GM19397 (cell line): ENCODE results near the gene SH2D7.

Source experiments
- ATAC-seq: cut with Tn5 transposase; IDR thresholded peaks from one replicate; pipeline ENCODE4 v1.9.1; 2021; ENCODE audit warnings: mild to moderate bottlenecking, moderate library complexity; ENCODE audit not compliant: unreplicated experiment

The SH2D7 gene

GRCh38 chr15:78103406-78104118 lies 11.2 kb downstream of the SH2D7 start:
- peak; percentile 54 for ATAC-seq

- ATAC-seq, result peak; percentile 11
Observed at GRCh38 chr15:78104119-78104479, 11.7 kb downstream of the SH2D7 start.

- ATAC-seq, result no peak
Observed at GRCh38 chr15:78104566-78105475, 12.5 kb downstream of the SH2D7 start.

- no peak for ATAC-seq
Observed at GRCh38 chr15:78105476-78106241, 13.3 kb downstream of the SH2D7 start.

GRCh38 chr15:78107471-78107870 lies 15.1 kb downstream of the SH2D7 start:
- ATAC-seq, result no peak

GRCh38 chr15:78108300-78109084 lies 16.1 kb downstream of the SH2D7 start:
- ATAC-seq, result peak; percentile 61

GRCh38 chr15:78109156-78109555 lies 16.8 kb downstream of the SH2D7 start:
- no peak for ATAC-seq

- ATAC-seq, result no peak
Observed at GRCh38 chr15:78110096-78110495, 17.7 kb downstream of the SH2D7 start.

GRCh38 chr15:78110916-78111475 lies 18.6 kb downstream of the SH2D7 start:
- no peak for ATAC-seq

- ATAC-seq, result no peak
Observed at GRCh38 chr15:78111788-78112187, 19.4 kb downstream of the SH2D7 start.

- ATAC-seq, result no peak
Observed at GRCh38 chr15:78112551-78112950, 20.2 kb downstream of the SH2D7 start.

GRCh38 chr15:78120523-78120922 lies 28.2 kb downstream of the SH2D7 start:
- no peak for ATAC-seq

- no peak for ATAC-seq
Observed at GRCh38 chr15:78125267-78125666, 32.9 kb downstream of the SH2D7 start.

GRCh38 chr15:78127882-78128281 lies 35.5 kb downstream of the SH2D7 start:
- no peak for ATAC-seq

GRCh38 chr15:78129077-78129750 lies 36.9 kb downstream of the SH2D7 start:
- no peak for ATAC-seq

GRCh38 chr15:78129751-78130287 lies 37.5 kb downstream of the SH2D7 start:
- no peak for ATAC-seq

- peak; percentile 24 for ATAC-seq
Observed at GRCh38 chr15:78130466-78131294, 38.3 kb downstream of the SH2D7 start.

GRCh38 chr15:78131295-78132061 lies 39.1 kb downstream of the SH2D7 start, which contains the start of gene CIB2:
CIB2 (minus strand) TSS chr15:78131445; CDS start chr15:78131215, 230 bp downstream.
- ATAC-seq, result peak; percentile 80
